Measurements from ENCODE around the gene SPINK14.

SPINK14 gene

GRCh38 chr5:148202531-148203203 is 34.3 kb downstream of the SPINK14 start, which contains the start of gene SPINK6:
Gene SPINK6 (plus strand): TSS chr5:148203042. CDS start chr5:148203097, 55 bp downstream.
- H3K9ac ChIP-seq (ENCODE audit: low read depth, low read length) = no peak within 1 kb of the TSS
- H3K9me3 ChIP-seq (ENCODE audit: control insufficient read depth, insufficient read depth, low read length) = no peaks in the 10 kb centered on the region
- no peaks in the 10 kb centered on the region for H3K4me1 ChIP-seq (ENCODE audit: control insufficient read depth, insufficient read depth, low read length)
- H3K27me3 ChIP-seq (ENCODE audit: control insufficient read depth, insufficient read depth, low read length) = no peaks in the 10 kb centered on the region
- H3K36me3 ChIP-seq (ENCODE audit: control insufficient read depth, insufficient read depth, low read length) = no peaks in the 10 kb centered on the region
- H3K4me3 ChIP-seq (ENCODE audit: low read depth, low read length) = no peak within 1 kb of the TSS

GRCh38 chr5:148205044-148205806 is 36.9 kb downstream of the SPINK14 start:
- Histone ChIP-seq H3K4me1 (ENCODE audit: control insufficient read depth, insufficient read depth, low read length) (no peaks in the 10 kb centered on the region), H3K9me3 (ENCODE audit: control insufficient read depth, insufficient read depth, low read length) (no peaks in the 10 kb centered on the region), H3K4me3 (ENCODE audit: low read depth, low read length) (no peak overlapping the region), H3K36me3 (ENCODE audit: control insufficient read depth, insufficient read depth, low read length) (no peaks in the 10 kb centered on the region), H3K9ac (ENCODE audit: low read depth, low read length) (no peak overlapping the region), H3K27me3 (ENCODE audit: control insufficient read depth, insufficient read depth, low read length) (no peaks in the 10 kb centered on the region)

- Histone ChIP-seq H3K4me3 (ENCODE audit: low read depth, low read length) (no peak overlapping the region), H3K36me3 (ENCODE audit: control insufficient read depth, insufficient read depth, low read length) (no peaks in the 10 kb centered on the region), H3K9me3 (ENCODE audit: control insufficient read depth, insufficient read depth, low read length) (no peaks in the 10 kb centered on the region), H3K4me1 (ENCODE audit: control insufficient read depth, insufficient read depth, low read length) (no peaks in the 10 kb centered on the region), H3K9ac (ENCODE audit: low read depth, low read length) (no peak overlapping the region), H3K27me3 (ENCODE audit: control insufficient read depth, insufficient read depth, low read length) (no peaks in the 10 kb centered on the region)
Observed at GRCh38 chr5:148205865-148206264, 37.5 kb downstream of the SPINK14 start.

- no peak overlapping the region for H3K4me3 ChIP-seq (ENCODE audit: low read depth, low read length)
- no peaks in the 10 kb centered on the region for H3K9me3 ChIP-seq (ENCODE audit: control insufficient read depth, insufficient read depth, low read length)
- no peaks in the 10 kb centered on the region for H3K36me3 ChIP-seq (ENCODE audit: control insufficient read depth, insufficient read depth, low read length)
- H3K27me3 ChIP-seq (ENCODE audit: control insufficient read depth, insufficient read depth, low read length) = no peaks in the 10 kb centered on the region
- no peak overlapping the region for H3K9ac ChIP-seq (ENCODE audit: low read depth, low read length)
- no peaks in the 10 kb centered on the region for H3K4me1 ChIP-seq (ENCODE audit: control insufficient read depth, insufficient read depth, low read length)
Observed at GRCh38 chr5:148206620-148207019, 38.3 kb downstream of the SPINK14 start.

- Histone ChIP-seq H3K4me1 (ENCODE audit: control insufficient read depth, insufficient read depth, low read length) (no peaks in the 10 kb centered on the region), H3K9me3 (ENCODE audit: control insufficient read depth, insufficient read depth, low read length) (no peaks in the 10 kb centered on the region), H3K36me3 (ENCODE audit: control insufficient read depth, insufficient read depth, low read length) (no peaks in the 10 kb centered on the region), H3K9ac (ENCODE audit: low read depth, low read length) (no peak overlapping the region), H3K4me3 (ENCODE audit: low read depth, low read length) (no peak overlapping the region), H3K27me3 (ENCODE audit: control insufficient read depth, insufficient read depth, low read length) (no peaks in the 10 kb centered on the region)
Observed at GRCh38 chr5:148208226-148208625, 39.9 kb downstream of the SPINK14 start.

- H3K9ac ChIP-seq (ENCODE audit: low read depth, low read length) = no peak overlapping the region
- H3K9me3 ChIP-seq (ENCODE audit: control insufficient read depth, insufficient read depth, low read length) = no peaks in the 10 kb centered on the region
- no peaks in the 10 kb centered on the region for H3K27me3 ChIP-seq (ENCODE audit: control insufficient read depth, insufficient read depth, low read length)
- no peak overlapping the region for H3K4me3 ChIP-seq (ENCODE audit: low read depth, low read length)
- H3K4me1 ChIP-seq (ENCODE audit: control insufficient read depth, insufficient read depth, low read length) = no peaks in the 10 kb centered on the region
- no peaks in the 10 kb centered on the region for H3K36me3 ChIP-seq (ENCODE audit: control insufficient read depth, insufficient read depth, low read length)
Observed at GRCh38 chr5:148209151-148209770, 40.9 kb downstream of the SPINK14 start.

- H3K4me3 ChIP-seq (ENCODE audit: low read depth, low read length) = no peak overlapping the region
- H3K36me3 ChIP-seq (ENCODE audit: control insufficient read depth, insufficient read depth, low read length) = no peaks in the 10 kb centered on the region
- no peaks in the 10 kb centered on the region for H3K4me1 ChIP-seq (ENCODE audit: control insufficient read depth, insufficient read depth, low read length)
- no peaks in the 10 kb centered on the region for H3K9me3 ChIP-seq (ENCODE audit: control insufficient read depth, insufficient read depth, low read length)
- H3K27me3 ChIP-seq (ENCODE audit: control insufficient read depth, insufficient read depth, low read length) = no peaks in the 10 kb centered on the region
- no peak overlapping the region for H3K9ac ChIP-seq (ENCODE audit: low read depth, low read length)
Observed at GRCh38 chr5:148214665-148215185, 46.4 kb downstream of the SPINK14 start.

- H3K9ac ChIP-seq (ENCODE audit: low read depth, low read length) = no peak overlapping the region
- no peaks in the 10 kb centered on the region for H3K36me3 ChIP-seq (ENCODE audit: control insufficient read depth, insufficient read depth, low read length)
- H3K9me3 ChIP-seq (ENCODE audit: control insufficient read depth, insufficient read depth, low read length) = no peaks in the 10 kb centered on the region
- no peak overlapping the region for H3K4me3 ChIP-seq (ENCODE audit: low read depth, low read length)
- no peaks in the 10 kb centered on the region for H3K4me1 ChIP-seq (ENCODE audit: control insufficient read depth, insufficient read depth, low read length)
- H3K27me3 ChIP-seq (ENCODE audit: control insufficient read depth, insufficient read depth, low read length) = no peaks in the 10 kb centered on the region
Observed at GRCh38 chr5:148221508-148221907, 53.2 kb downstream of the SPINK14 start.

GRCh38 chr5:148224117-148224742 is 55.9 kb downstream of the SPINK14 start:
- Histone ChIP-seq H3K9ac (ENCODE audit: low read depth, low read length) (no peak overlapping the region), H3K9me3 (ENCODE audit: control insufficient read depth, insufficient read depth, low read length) (no peaks in the 10 kb centered on the region), H3K27me3 (ENCODE audit: control insufficient read depth, insufficient read depth, low read length) (no peaks in the 10 kb centered on the region)

More at GRCh38 chr5:148224117-148224742, 55.9 kb downstream of the SPINK14 start:
- Histone ChIP-seq H3K4me3 (ENCODE audit: low read depth, low read length) (no peak overlapping the region), H3K36me3 (ENCODE audit: control insufficient read depth, insufficient read depth, low read length) (no peaks in the 10 kb centered on the region), H3K4me1 (ENCODE audit: control insufficient read depth, insufficient read depth, low read length) (no peaks in the 10 kb centered on the region)
